HepG2 (cell line): ENCODE measurements around the gene ZNF341. TPM values are rescaled to one million over a fixed set of nuclear protein-coding genes. Genes with fewer than 3 reads are reported as not detected.

ENCODE experiments used
- HMGA1 ChIP-seq: sonication (generic); formaldehyde crosslinking; conservative IDR thresholded peaks from 2 replicates; pipeline ENCODE4 v1.4.0; 2020; ENCODE audit warnings: missing genetic modification reagents
- HOXA5 ChIP-seq: sonication (generic); formaldehyde crosslinking; IDR thresholded peaks from 2 replicates; pipeline ENCODE4 v1.4.0; 2020; ENCODE audit warnings: missing genetic modification reagents
- KDM3A ChIP-seq: IDR thresholded peaks from 2 replicates; pipeline ENCODE4 v1.6.1; 2018; ENCODE audit warnings: low read depth, missing compliant biosample characterization
- MYNN ChIP-seq: sonication (generic); formaldehyde crosslinking; IDR thresholded peaks from 2 replicates; pipeline ENCODE4 v1.4.0; 2020; ENCODE audit warnings: mild to moderate bottlenecking, low read depth, missing genetic modification reagents
- NPAS2 ChIP-seq: sonication (generic); formaldehyde crosslinking; IDR thresholded peaks from 2 replicates; pipeline ENCODE4 v1.8.0; 2022; ENCODE audit warnings: mild to moderate bottlenecking, missing genetic modification reagents, borderline replicate concordance
- SRF ChIP-seq: IDR thresholded peaks from 2 replicates; pipeline ENCODE4 v1.6.1; 2011; ENCODE audit warnings: mild to moderate bottlenecking, low read depth, low read length, moderate library complexity
- SRSF1 ChIP-seq: fragments of 200-400 bp; formaldehyde crosslinking; optimal IDR thresholded peaks from 2 replicates; pipeline ENCODE3; 2017; ENCODE audit warnings: mild to moderate bottlenecking, low read depth, low read length, moderate library complexity
- TSC22D2 ChIP-seq: sonication (generic); formaldehyde crosslinking; IDR thresholded peaks from 2 replicates; pipeline ENCODE4 v1.5.1; 2020; ENCODE audit warnings: missing genetic modification reagents, mild to moderate bottlenecking, borderline replicate concordance
- ZNF138 ChIP-seq: sonication (generic); formaldehyde crosslinking; IDR thresholded peaks from 2 replicates; pipeline ENCODE4 v1.5.0; 2020; ENCODE audit warnings: mild to moderate bottlenecking, low read depth, missing genetic modification reagents
- ZNF143 ChIP-seq: sonication (generic); formaldehyde crosslinking; IDR thresholded peaks from 2 replicates; pipeline ENCODE4 v1.4.0; 2020; ENCODE audit warnings: missing genetic modification reagents
- ZNF329 ChIP-seq: sonication (generic); formaldehyde crosslinking; IDR thresholded peaks from 2 replicates; pipeline ENCODE4 v1.9.0; 2021; ENCODE audit warnings: low read depth, mild to moderate bottlenecking, missing genetic modification reagents
- ZNF546 ChIP-seq: sonication (generic); formaldehyde crosslinking; conservative IDR thresholded peaks from 2 replicates; pipeline ENCODE4 v1.8.1; 2023; ENCODE audit warnings: mild to moderate bottlenecking, missing genetic modification reagents
- ZNF598 ChIP-seq: sonication (generic); formaldehyde crosslinking; IDR thresholded peaks from 2 replicates; pipeline ENCODE4 v1.5.1; 2020; ENCODE audit warnings: mild to moderate bottlenecking, missing genetic modification reagents, borderline replicate concordance
- ZNF615 ChIP-seq: sonication (generic); formaldehyde crosslinking; IDR thresholded peaks from 2 replicates; pipeline ENCODE4 v1.5.0; 2020; ENCODE audit warnings: mild to moderate bottlenecking, missing genetic modification reagents, borderline replicate concordance
- ZNF790 ChIP-seq: sonication (generic); formaldehyde crosslinking; IDR thresholded peaks from 2 replicates; pipeline ENCODE4 v1.8.0; 2022; ENCODE audit warnings: missing genetic modification reagents, mild to moderate bottlenecking, borderline replicate concordance
- ZSCAN22 ChIP-seq: sonication (generic); formaldehyde crosslinking; IDR thresholded peaks from 2 replicates; pipeline ENCODE4 v1.4.0; 2020; ENCODE audit warnings: mild to moderate bottlenecking, missing genetic modification reagents
- polyA plus RNA-seq, 8 experiments: library from polyadenylated mRNA; depleted of rRNA in 3 of 8; stranded (reverse) in 7 of 8; unstranded in 1 of 8; fragments of >200 nt; fragmentation: Illumina TruSeq in 4 of 8; extraction: Trizol in 4 of 8; gene quantifications; 2 replicates each; pipeline versions ENCODE4 v1.2.1 to v1.2.3, GENCODE V29; 2011 to 2016; ENCODE audit warnings: low read depth in 4 of 8, missing spikeins in 1 of 8, mixed read lengths in 1 of 8; ENCODE audit not compliant: insufficient read depth in 1 of 8
- total RNA-seq, 5 experiments: library from RNA; depleted of rRNA; stranded (reverse); fragments of >200 nt; fragmentation: Illumina TruSeq; extraction: Trizol; gene quantifications; 2 replicates each; pipeline ENCODE4 v1.2.3, GENCODE V29; 2016; ENCODE audit warnings: low read depth in 1 of 5
- TF ChIP-seq, protein P1 (sequence below): IDR thresholded peaks from 2 replicates; pipeline ENCODE4 v1.6.1; 2016; ENCODE audit warnings: missing compliant biosample characterization, missing genetic modification reagents, borderline replicate concordance
- TF ChIP-seq, protein P2 (sequence below): sonication (generic); formaldehyde crosslinking; IDR thresholded peaks from 2 replicates; pipeline ENCODE4 v1.5.0; 2020; ENCODE audit warnings: mild to moderate bottlenecking, missing genetic modification reagents
- TF ChIP-seq, protein P3 (sequence below): sonication (generic); formaldehyde crosslinking; IDR thresholded peaks from 2 replicates; pipeline ENCODE4 v1.4.0; 2020; ENCODE audit warnings: missing genetic modification reagents, borderline replicate concordance

The ZNF341 gene
- total and polyA plus RNA-seq, 2 of the 13 experiments (the other 11 are each of a cell fraction or from before 2014, with no cell fraction given) = 1.1 to 2.2 TPM

DNA sequence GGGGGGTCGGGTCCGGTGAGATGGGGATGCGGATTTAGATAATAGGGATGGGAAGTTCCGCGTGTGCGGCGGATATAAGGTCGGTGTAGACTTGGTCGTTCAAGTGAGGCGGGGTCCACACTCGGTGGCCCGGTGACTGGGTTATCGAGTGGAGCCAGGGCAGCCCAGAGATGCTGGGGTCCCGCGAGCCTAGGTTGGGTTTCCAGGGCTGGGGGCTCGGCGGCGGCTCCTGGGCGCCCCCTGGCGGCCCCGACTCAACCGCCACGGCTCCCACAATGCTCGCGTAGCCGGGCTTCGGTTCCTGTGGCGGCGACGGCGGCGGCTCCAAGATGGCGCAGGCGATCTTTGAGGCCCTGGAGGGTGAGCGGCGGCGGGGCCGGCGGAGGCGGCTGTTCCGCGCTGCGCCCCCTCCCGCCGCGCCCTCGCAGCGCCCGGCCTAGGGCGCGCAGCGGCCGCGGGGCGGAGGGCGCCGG is at the start of gene ZNF341 (continued):
- TF ChIP-seq ZNF790 (CRISPR knock-in tag) = no peak
- TF ChIP-seq, protein P1, sequence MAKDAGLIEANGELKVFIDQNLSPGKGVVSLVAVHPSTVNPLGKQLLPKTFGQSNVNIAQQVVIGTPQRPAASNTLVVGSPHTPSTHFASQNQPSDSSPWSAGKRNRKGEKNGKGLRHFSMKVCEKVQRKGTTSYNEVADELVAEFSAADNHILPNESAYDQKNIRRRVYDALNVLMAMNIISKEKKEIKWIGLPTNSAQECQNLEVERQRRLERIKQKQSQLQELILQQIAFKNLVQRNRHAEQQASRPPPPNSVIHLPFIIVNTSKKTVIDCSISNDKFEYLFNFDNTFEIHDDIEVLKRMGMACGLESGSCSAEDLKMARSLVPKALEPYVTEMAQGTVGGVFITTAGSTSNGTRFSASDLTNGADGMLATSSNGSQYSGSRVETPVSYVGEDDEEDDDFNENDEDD (CRISPR knock-in tag) = no peak
- peak; percentile 94; the same call in 1 of the 2 replicates for TF ChIP-seq MYNN
- TF ChIP-seq, protein P2, sequence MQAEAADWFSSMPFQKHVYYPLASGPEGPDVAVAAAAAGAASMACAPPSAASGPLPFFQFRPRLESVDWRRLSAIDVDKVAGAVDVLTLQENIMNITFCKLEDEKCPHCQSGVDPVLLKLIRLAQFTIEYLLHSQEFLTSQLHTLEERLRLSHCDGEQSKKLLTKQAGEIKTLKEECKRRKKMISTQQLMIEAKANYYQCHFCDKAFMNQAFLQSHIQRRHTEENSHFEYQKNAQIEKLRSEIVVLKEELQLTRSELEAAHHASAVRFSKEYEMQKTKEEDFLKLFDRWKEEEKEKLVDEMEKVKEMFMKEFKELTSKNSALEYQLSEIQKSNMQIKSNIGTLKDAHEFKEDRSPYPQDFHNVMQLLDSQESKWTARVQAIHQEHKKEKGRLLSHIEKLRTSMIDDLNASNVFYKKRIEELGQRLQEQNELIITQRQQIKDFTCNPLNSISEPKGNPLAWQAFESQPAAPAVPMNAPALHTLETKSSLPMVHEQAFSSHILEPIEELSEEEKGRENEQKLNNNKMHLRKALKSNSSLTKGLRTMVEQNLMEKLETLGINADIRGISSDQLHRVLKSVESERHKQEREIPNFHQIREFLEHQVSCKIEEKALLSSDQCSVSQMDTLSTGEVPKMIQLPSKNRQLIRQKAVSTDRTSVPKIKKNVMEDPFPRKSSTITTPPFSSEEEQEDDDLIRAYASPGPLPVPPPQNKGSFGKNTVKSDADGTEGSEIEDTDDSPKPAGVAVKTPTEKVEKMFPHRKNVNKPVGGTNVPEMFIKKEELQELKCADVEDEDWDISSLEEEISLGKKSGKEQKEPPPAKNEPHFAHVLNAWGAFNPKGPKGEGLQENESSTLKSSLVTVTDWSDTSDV = no peak
- TF ChIP-seq ZNF598 = peak; percentile 71; the same call in 1 of the 2 replicates
- TF ChIP-seq ZSCAN22 (CRISPR knock-in tag) = peak; percentile 68; the same call in 1 of the 2 replicates
- no peak for TF ChIP-seq HMGA1 (CRISPR knock-in tag)
- peak; percentile 84 for TF ChIP-seq ZNF143 (CRISPR knock-in tag)
- TF ChIP-seq SRSF1 = no peak
- no peak for TF ChIP-seq NPAS2
- no peak for TF ChIP-seq ZNF615
- 0 out of 2 replicates have a peak, but pooled peaks have one; percentile 60 for TF ChIP-seq ZNF546 (CRISPR knock-in tag)
- TF ChIP-seq ZNF329 = no peak
- peak; percentile 57; the same call in 1 of the 2 replicates for TF ChIP-seq TSC22D2 (CRISPR knock-in tag)
- TF ChIP-seq ZNF138 (CRISPR knock-in tag) = no peak
- TF ChIP-seq, protein P3, sequence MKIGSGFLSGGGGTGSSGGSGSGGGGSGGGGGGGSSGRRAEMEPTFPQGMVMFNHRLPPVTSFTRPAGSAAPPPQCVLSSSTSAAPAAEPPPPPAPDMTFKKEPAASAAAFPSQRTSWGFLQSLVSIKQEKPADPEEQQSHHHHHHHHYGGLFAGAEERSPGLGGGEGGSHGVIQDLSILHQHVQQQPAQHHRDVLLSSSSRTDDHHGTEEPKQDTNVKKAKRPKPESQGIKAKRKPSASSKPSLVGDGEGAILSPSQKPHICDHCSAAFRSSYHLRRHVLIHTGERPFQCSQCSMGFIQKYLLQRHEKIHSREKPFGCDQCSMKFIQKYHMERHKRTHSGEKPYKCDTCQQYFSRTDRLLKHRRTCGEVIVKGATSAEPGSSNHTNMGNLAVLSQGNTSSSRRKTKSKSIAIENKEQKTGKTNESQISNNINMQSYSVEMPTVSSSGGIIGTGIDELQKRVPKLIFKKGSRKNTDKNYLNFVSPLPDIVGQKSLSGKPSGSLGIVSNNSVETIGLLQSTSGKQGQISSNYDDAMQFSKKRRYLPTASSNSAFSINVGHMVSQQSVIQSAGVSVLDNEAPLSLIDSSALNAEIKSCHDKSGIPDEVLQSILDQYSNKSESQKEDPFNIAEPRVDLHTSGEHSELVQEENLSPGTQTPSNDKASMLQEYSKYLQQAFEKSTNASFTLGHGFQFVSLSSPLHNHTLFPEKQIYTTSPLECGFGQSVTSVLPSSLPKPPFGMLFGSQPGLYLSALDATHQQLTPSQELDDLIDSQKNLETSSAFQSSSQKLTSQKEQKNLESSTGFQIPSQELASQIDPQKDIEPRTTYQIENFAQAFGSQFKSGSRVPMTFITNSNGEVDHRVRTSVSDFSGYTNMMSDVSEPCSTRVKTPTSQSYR (CRISPR knock-in tag) = no peak
- TF ChIP-seq SRF = no peak
- TF ChIP-seq KDM3A (CRISPR knock-in tag) = peak; percentile 73; the same call in 1 of the 2 replicates
- peak; percentile 94 for TF ChIP-seq HOXA5
